H9 (cell line): Measurements from ENCODE around the gene A1BG. TPM values are rescaled to one million over a fixed set of nuclear protein-coding genes. Genes with fewer than 3 reads are reported as not detected.

Experiments used
- DNase-seq: peaks from one replicate; pipeline ENCODE4 v3.0.0-alpha.2; 2017
- H2AFZ ChIP-seq: one replicate; pipeline ENCODE4 v1.6.1; 2013; ENCODE audit warnings: mild to moderate bottlenecking, low read length, control low read depth, moderate library complexity
- H2AK5ac ChIP-seq: 2 replicates; pipeline ENCODE4 v1.6.1; 2013; ENCODE audit warnings: low read length, control low read depth, mixed read lengths; ENCODE audit not compliant: insufficient read length
- H2BK120ac ChIP-seq: one replicate; pipeline ENCODE4 v1.6.1; 2013; ENCODE audit warnings: low read depth, mild to moderate bottlenecking, low read length, control low read depth, inconsistent platforms; ENCODE audit not compliant: poor library complexity, severe bottlenecking
- H2BK12ac ChIP-seq: 2 replicates; pipeline ENCODE4 v1.6.1; 2013; ENCODE audit warnings: low read length, control low read depth, mixed read lengths, low read depth; ENCODE audit not compliant: insufficient read length
- H2BK15ac ChIP-seq: 2 replicates; pipeline ENCODE4 v1.6.1; 2013; ENCODE audit warnings: low read depth, low read length, control low read depth
- H2BK20ac ChIP-seq: one replicate; pipeline ENCODE4 v1.6.1; 2013; ENCODE audit warnings: low read depth, mild to moderate bottlenecking, low read length, control low read depth, inconsistent platforms; ENCODE audit not compliant: poor library complexity, severe bottlenecking
- H2BK5ac ChIP-seq: 2 replicates; pipeline ENCODE4 v1.6.1; 2013; ENCODE audit warnings: low read length, control low read depth, mixed read lengths; ENCODE audit not compliant: insufficient read length
- H3K14ac ChIP-seq: 2 replicates; pipeline ENCODE4 v1.6.1; 2013; ENCODE audit warnings: low read length, control low read depth; ENCODE audit not compliant: insufficient read depth
- H3K18ac ChIP-seq: 2 replicates; pipeline ENCODE4 v1.6.1; 2013; ENCODE audit warnings: low read depth, mild to moderate bottlenecking, mixed read lengths, low read length, control low read depth; ENCODE audit not compliant: insufficient read length
- H3K23ac ChIP-seq: 2 replicates; pipeline ENCODE4 v1.6.1; 2013; ENCODE audit warnings: low read length, control low read depth, mixed read lengths, low read depth; ENCODE audit not compliant: insufficient read length
- H3K23me2 ChIP-seq: 2 replicates; pipeline ENCODE4 v1.6.1; 2013; ENCODE audit warnings: low read depth, mild to moderate bottlenecking, mixed read lengths, low read length, control low read depth; ENCODE audit not compliant: insufficient read length, poor library complexity, severe bottlenecking
- H3K27ac ChIP-seq: 2 replicates; pipeline ENCODE4 v1.5.1; 2013; ENCODE audit warnings: low read length, control low read depth, mixed read lengths, low read depth; ENCODE audit not compliant: insufficient read length
- H3K27me3 ChIP-seq: 2 replicates; pipeline ENCODE4 v1.6.1; 2013; ENCODE audit warnings: low read length, control low read depth, inconsistent platforms; ENCODE audit not compliant: insufficient read depth
- H3K4ac ChIP-seq: 2 replicates; pipeline ENCODE4 v1.6.1; 2013; ENCODE audit warnings: low read depth, mild to moderate bottlenecking, control low read depth, inconsistent platforms, low read length, moderate library complexity
- H3K4me1 ChIP-seq: 2 replicates; pipeline ENCODE4 v1.6.1; 2013; ENCODE audit warnings: low read length, control low read depth, inconsistent platforms; ENCODE audit not compliant: insufficient read depth
- H3K4me2 ChIP-seq: 2 replicates; pipeline ENCODE4 v1.6.1; 2013; ENCODE audit warnings: low read length, control low read depth, mixed read lengths; ENCODE audit not compliant: insufficient read length, insufficient read depth
- H3K56ac ChIP-seq: 2 replicates; pipeline ENCODE4 v1.6.1; 2013; ENCODE audit warnings: low read depth, mild to moderate bottlenecking, mixed read lengths, low read length, control low read depth; ENCODE audit not compliant: insufficient read length
- H3K79me1 ChIP-seq: 2 replicates; pipeline ENCODE4 v1.6.1; 2013; ENCODE audit warnings: low read depth, mild to moderate bottlenecking, moderate library complexity, low read length, control low read depth, inconsistent platforms; ENCODE audit not compliant: insufficient read depth, poor library complexity, severe bottlenecking
- H3K79me2 ChIP-seq: 2 replicates; pipeline ENCODE4 v1.6.1; 2013; ENCODE audit warnings: low read length, control low read depth, inconsistent platforms; ENCODE audit not compliant: insufficient read depth
- H3K9ac ChIP-seq: 2 replicates; pipeline ENCODE4 v1.6.1; 2013; ENCODE audit warnings: low read length, control low read depth, mixed read lengths; ENCODE audit not compliant: insufficient read length; ENCODE audit errors: extremely low read depth
- H3K9me3 ChIP-seq: one replicate; pipeline ENCODE4 v1.6.1; 2013; ENCODE audit warnings: low read depth, low read length, inconsistent platforms; ENCODE audit not compliant: control insufficient read depth
- H3T11ph ChIP-seq: one replicate; pipeline ENCODE4 v1.6.1; 2013; ENCODE audit warnings: mild to moderate bottlenecking, low read length, control low read depth, inconsistent platforms
- H4K20me1 ChIP-seq: one replicate; pipeline ENCODE4 v1.6.1; 2013; ENCODE audit not compliant: control insufficient read depth, insufficient read length, insufficient read depth
- H4K5ac ChIP-seq: 2 replicates; pipeline ENCODE4 v1.6.1; 2013; ENCODE audit warnings: low read depth, mild to moderate bottlenecking, mixed read lengths, low read length, control low read depth; ENCODE audit not compliant: insufficient read length
- H4K8ac ChIP-seq: replicated peaks from 2 replicates; pipeline ENCODE4 v1.6.1; 2013; ENCODE audit warnings: low read length, control low read depth, mixed read lengths, low read depth; ENCODE audit not compliant: insufficient read length
- H4K91ac ChIP-seq: 2 replicates; pipeline ENCODE4 v1.6.1; 2013; ENCODE audit warnings: low read depth, mild to moderate bottlenecking, moderate library complexity, mixed read lengths, low read length, control low read depth; ENCODE audit not compliant: insufficient read length
- H3K27ac Mint-ChIP-seq, 3 experiments: 2 replicates in 2 of 3; 3 replicates in 1 of 3; pipeline ENCODE4 v1.8.0; 2020 to 2021; ENCODE audit warnings: mixed read lengths in 3 of 3, mild to moderate bottlenecking in 1 of 3, moderate library complexity in 1 of 3
- H3K27me3 Mint-ChIP-seq: 2 replicates; pipeline ENCODE4 v1.8.0; 2021; ENCODE audit warnings: low read depth, mild to moderate bottlenecking, moderate library complexity, mixed read lengths
- H3K36me3 Mint-ChIP-seq, 3 experiments: 2 replicates in 2 of 3; 3 replicates in 1 of 3; pipeline ENCODE4 v1.8.0; 2020 to 2021; ENCODE audit warnings: low read depth in 3 of 3, mixed read lengths in 3 of 3; ENCODE audit not compliant: insufficient read depth in 1 of 3
- H3K4me1 Mint-ChIP-seq, 2 experiments: 2 replicates each; pipeline ENCODE4 v1.8.0; 2020; ENCODE audit warnings: mixed read lengths in 2 of 2
- H3K4me3 Mint-ChIP-seq, 2 experiments: 2 replicates in 1 of 2; 3 replicates in 1 of 2; pipeline ENCODE4 v1.8.0; 2020 to 2021; ENCODE audit warnings: mild to moderate bottlenecking in 2 of 2, mixed read lengths in 2 of 2, moderate library complexity in 1 of 2
- H3K9me3 Mint-ChIP-seq, 2 experiments: 2 replicates in 1 of 2; 3 replicates in 1 of 2; pipeline ENCODE4 v1.8.0; 2020; ENCODE audit warnings: mild to moderate bottlenecking in 2 of 2, mixed read lengths in 2 of 2, moderate library complexity in 1 of 2
- WGBS: extraction: QIAGEN DNeasy Blood & Tissue Kit; methylation state at CpG from one replicate; pipeline ENCODE4 v1.1.7; 2013; ENCODE audit warnings: missing lambda C conversion rate, low lambda C conversion rate, mixed read lengths; ENCODE audit not compliant: insufficient read length; ENCODE audit errors: extremely low coverage; 5-methylcytosine and 5-hydroxymethylcytosine counted together
- total RNA-seq: library from RNA; stranded (reverse); gene quantifications from 2 replicates; pipeline ENCODE4 v1.2.1, GENCODE V29; 2021
- TF ChIP-seq, protein P1 (sequence below): fragments of 200-600 bp; sonication (generic); conservative IDR thresholded peaks from 3 replicates; pipeline ENCODE4 v1.8.0; 2021; ENCODE audit warnings: antibody characterized with exemption, mild to moderate bottlenecking

The A1BG gene
- total RNA-seq, 1 experiment from 2014 or later: 17.4 TPM

DNA sequence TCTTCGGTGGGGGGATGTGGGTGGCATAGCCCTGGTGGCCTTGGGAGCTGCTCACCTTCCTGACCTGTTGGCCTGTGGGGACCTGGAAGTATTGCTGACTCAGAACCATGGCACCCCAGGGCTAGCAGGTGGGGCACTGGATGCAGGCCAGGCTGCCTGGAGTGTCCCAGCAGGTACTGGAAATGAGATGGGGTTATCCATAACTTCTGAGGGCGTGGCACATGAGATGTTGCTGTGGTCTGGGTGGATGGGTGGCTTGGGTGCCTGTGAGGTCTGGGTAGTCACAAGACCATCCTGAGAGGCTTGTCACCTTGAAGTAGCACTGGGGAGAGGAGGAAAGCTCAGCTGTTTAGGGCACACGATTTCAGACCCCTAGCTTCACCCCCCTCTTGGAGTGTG lies 41.5 kb upstream of the A1BG start:
- Histone ChIP-seq H2BK5ac (no peak overlapping the region), H2BK120ac (no peak overlapping the region), H3K23me2 (peaks cover 7% of the 10 kb centered on the region), H3K9me3 (no peaks in the 10 kb centered on the region), H3K27ac (no peak overlapping the region), H4K8ac (no peak overlapping the region), H3K23ac (no peak overlapping the region), H3K4me2 (no peak overlapping the region), H4K91ac (no peak overlapping the region), H3K56ac (no peak overlapping the region), H3T11ph (no peak overlapping the region), H4K5ac (no peak overlapping the region), H2AK5ac (no peak overlapping the region), H3K4ac (no peak overlapping the region), H3K79me1 (peaks cover 3% of the 10 kb centered on the region), H3K9ac (no peak overlapping the region), H2BK15ac (no peak overlapping the region), H3K27me3 (no peaks in the 10 kb centered on the region; the same call in 1 of the 2 replicates), H2BK20ac (no peak overlapping the region), H2AFZ (no peak overlapping the region), H2BK12ac (no peak overlapping the region), H3K4me1 (no peaks in the 10 kb centered on the region), H3K79me2 (no peaks in the 10 kb centered on the region), H3K18ac (no peak overlapping the region), H4K20me1 (peaks cover 5% of the 10 kb centered on the region), H3K14ac (no peak overlapping the region)
- Mint-ChIP-seq H3K4me1 (peaks cover 10 to 11% of the 10 kb centered on the region in 2 experiments), H3K4me3 (peak overlapping the region in 1 of 2 experiments; percentile 36; a peak in 3 of 5 replicates), H3K9me3 (no peaks in the 10 kb centered on the region), H3K27ac (peak overlapping the region in 1 of 3 experiments; percentile 90; a peak in 3 of 7 replicates), H3K27me3 (peaks cover 9% of the 10 kb centered on the region), H3K36me3 (peaks cover 39 to 50% (median 45%) of the 10 kb centered on the region in 3 experiments; a peak in 6 of 7 replicates)
- no CpG with 5 or more reads among the region's 3 CpGs for WGBS
- no peak for DNase-seq
- TF ChIP-seq, protein P1, sequence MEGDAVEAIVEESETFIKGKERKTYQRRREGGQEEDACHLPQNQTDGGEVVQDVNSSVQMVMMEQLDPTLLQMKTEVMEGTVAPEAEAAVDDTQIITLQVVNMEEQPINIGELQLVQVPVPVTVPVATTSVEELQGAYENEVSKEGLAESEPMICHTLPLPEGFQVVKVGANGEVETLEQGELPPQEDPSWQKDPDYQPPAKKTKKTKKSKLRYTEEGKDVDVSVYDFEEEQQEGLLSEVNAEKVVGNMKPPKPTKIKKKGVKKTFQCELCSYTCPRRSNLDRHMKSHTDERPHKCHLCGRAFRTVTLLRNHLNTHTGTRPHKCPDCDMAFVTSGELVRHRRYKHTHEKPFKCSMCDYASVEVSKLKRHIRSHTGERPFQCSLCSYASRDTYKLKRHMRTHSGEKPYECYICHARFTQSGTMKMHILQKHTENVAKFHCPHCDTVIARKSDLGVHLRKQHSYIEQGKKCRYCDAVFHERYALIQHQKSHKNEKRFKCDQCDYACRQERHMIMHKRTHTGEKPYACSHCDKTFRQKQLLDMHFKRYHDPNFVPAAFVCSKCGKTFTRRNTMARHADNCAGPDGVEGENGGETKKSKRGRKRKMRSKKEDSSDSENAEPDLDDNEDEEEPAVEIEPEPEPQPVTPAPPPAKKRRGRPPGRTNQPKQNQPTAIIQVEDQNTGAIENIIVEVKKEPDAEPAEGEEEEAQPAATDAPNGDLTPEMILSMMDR: no peak
